ENCODE data around the gene KCNK4. TPM values are rescaled to one million over a fixed set of nuclear protein-coding genes. Genes with fewer than 3 reads are reported as not detected.

The KCNK4 gene
- total and polyA plus RNA-seq, 7 donors: 0.71 TPM; not detected in 6

DNA sequence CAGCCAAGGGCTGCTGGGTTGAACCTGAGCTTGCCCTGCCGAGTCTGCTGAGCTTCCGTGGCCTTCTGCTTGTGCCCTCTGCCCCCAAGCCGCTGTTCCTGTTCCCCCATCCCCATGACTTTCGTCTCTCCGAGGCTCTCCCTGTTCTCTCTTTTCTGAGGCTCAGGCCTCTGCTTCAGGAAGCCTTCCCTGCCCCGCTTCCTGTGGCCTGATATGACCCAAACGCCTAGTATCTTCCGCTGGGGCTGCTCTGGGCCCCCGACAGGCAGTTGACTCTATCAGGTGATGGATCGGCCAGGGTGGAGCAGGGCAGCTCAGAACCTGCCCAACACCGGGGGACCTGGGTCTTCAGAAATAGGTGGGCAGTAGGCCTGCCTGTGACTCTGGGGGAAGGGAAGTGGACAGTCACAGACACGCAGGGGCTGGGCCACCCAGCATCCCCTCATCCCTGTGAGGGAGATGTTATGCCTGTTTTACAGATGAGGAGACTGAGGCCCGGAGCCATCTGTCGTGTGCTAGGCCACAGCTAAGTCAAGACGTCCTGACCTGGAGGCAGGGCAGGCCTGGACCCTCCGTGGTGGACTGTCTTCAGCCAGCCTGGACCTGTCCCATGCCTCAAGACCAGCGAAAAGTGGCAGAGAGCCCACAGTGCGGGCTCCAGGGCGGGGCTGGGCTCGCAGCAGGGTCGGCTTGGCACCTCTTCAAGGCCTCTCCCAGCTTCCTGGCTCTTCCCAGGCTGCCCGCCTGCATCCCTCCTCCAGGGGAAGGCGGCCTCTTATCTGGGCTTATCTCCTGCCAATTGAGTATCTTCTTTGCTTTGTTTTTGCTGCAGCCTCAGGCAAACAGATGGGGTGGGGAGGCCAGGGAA lies 22.8 kb upstream of the KCNK4 start:
- peak overlapping the region; percentile 87 to 99 (median 96) for H3K27ac ChIP-seq
- no peaks in the 10 kb centered on the region for H3K27me3 ChIP-seq
- intact Hi-C loops (cut with DNase I): no loop called here
- peaks cover 0 to 31% (median 12%) of the 10 kb centered on the region in 4 donors for H3K36me3 ChIP-seq
- H3K4me1 ChIP-seq: peaks cover 0 to 37% (median 31%) of the 10 kb centered on the region in 4 donors
- peak overlapping the region; percentile 53 to 94 (median 78) for H3K4me3 ChIP-seq
- WGBS, 2 donors: 32 to 48% methylated on average over 23 of the region's 23 CpGs
- no peak for TF ChIP-seq EP300 (IDR thresholded peaks at IDR 0.05)
- no peak for TF ChIP-seq CTCF (IDR thresholded peaks at IDR 0.05)
- TF ChIP-seq POLR2A (IDR thresholded peaks at IDR 0.05): no peak
- no peak for TF ChIP-seq POLR2AphosphoS5 (IDR thresholded peaks at IDR 0.05)
- peak; percentile 86 for DNase-seq
- no peaks in the 10 kb centered on the region for H3K9me3 ChIP-seq

DNA sequence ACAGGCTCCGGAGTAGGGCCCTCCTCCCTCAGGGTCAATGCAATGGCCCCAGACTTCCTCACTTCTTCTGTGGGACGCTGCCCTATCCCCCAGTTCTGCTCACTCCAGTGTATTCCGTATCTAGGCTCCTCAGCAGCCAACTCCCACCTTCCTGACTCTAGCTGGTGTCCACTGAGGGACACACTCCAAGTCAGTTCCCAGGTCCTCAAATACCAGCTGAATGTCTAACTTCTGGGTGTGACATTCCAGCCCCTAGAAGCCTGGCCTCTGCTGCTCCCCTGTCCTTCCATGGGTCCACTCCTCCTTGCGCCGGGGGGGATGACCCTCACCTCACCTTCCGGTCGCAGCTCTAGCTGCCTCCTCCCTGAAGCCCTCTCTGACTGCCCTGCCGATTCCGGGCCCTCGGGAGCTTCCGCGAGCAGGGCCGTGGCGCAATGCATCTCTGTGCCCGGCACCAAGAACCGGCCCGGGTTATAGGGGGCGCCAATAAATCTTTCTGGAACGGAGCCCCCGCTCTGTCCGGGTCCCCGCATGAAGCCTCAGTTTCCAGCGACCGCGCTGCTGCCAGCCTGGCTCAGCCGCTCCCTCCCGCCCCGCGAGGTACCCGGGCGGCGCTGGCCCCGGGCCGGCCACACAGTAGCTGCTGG lies 22.1 kb upstream of the KCNK4 start:
- intact Hi-C loops (cut with DNase I): loop anchor here (1.0 kb wide), 1 partner anchor 17 kb away; no protein-coding TSS in a partner anchor

GRCh38 chr11:64269540-64270220 lies 21.4 kb upstream of the KCNK4 start:
- 0 to 1% methylated on average over 58 of the region's 58 CpGs for WGBS, 2 donors
- DNase-seq: peak; percentile 99
- Histone ChIP-seq H3K4me3 (peak overlapping the region; percentile 53 to 94 (median 78)), H3K27me3 (no peaks in the 10 kb centered on the region), H3K9me3 (no peaks in the 10 kb centered on the region), H3K36me3 (peaks cover 0 to 20% (median 12%) of the 10 kb centered on the region in 4 donors), H3K27ac (peak overlapping the region; percentile 87 to 99 (median 96)), H3K4me1 (peaks cover 0 to 37% (median 31%) of the 10 kb centered on the region in 4 donors)
- TF ChIP-seq POLR2A (IDR thresholded peaks at IDR 0.05): peak in 1 of 2 donors; percentile 22
- peak; percentile 62 to 87 (median 82) for TF ChIP-seq POLR2AphosphoS5 (IDR thresholded peaks at IDR 0.05)
- peak in 1 of 4 donors; percentile 62 for TF ChIP-seq EP300 (IDR thresholded peaks at IDR 0.05)
- no peak for TF ChIP-seq CTCF (IDR thresholded peaks at IDR 0.05)
- intact Hi-C loops (cut with DNase I): loop anchor here (1.0 kb wide), 2 partner anchors 15 to 17 kb away; partner anchors contain the start of gene BAD

More for the DNA sequence above, 22.1 kb upstream of the KCNK4 start:
- Histone ChIP-seq H3K27me3 (no peaks in the 10 kb centered on the region), H3K9me3 (no peaks in the 10 kb centered on the region), H3K27ac (peak overlapping the region; percentile 87 to 99 (median 96)), H3K36me3 (peaks cover 0 to 24% (median 12%) of the 10 kb centered on the region in 4 donors), H3K4me1 (peaks cover 0 to 37% (median 31%) of the 10 kb centered on the region in 4 donors), H3K4me3 (peak overlapping the region; percentile 53 to 94 (median 78))
- peak in 2 of 4 donors; percentile 0 to 35 for TF ChIP-seq POLR2AphosphoS5 (IDR thresholded peaks at IDR 0.05)
- no peak for TF ChIP-seq EP300 (IDR thresholded peaks at IDR 0.05)
- 1 to 3% methylated on average over 34 of the region's 34 CpGs for WGBS, 2 donors
- peak; percentile 92 for DNase-seq

- 92 to 93% methylated on average over 15 of the region's 15 CpGs for WGBS, 2 donors
- intact Hi-C loops (cut with DNase I): no loop called here
- DNase-seq: no peak
These were observed 15.9 kb upstream of the KCNK4 start for GRCh38 chr11:64275031-64275800.

More at GRCh38 chr11:64275031-64275800, 15.9 kb upstream of the KCNK4 start:
- Histone ChIP-seq H3K36me3 (peaks cover 0 to 43% (median 10%) of the 10 kb centered on the region in 4 donors), H3K27ac (no peak overlapping the region), H3K4me3 (no peak overlapping the region), H3K27me3 (no peaks in the 10 kb centered on the region), H3K9me3 (no peaks in the 10 kb centered on the region), H3K4me1 (peaks cover 0 to 12% (median 10%) of the 10 kb centered on the region in 4 donors)
- TF ChIP-seq CTCF (IDR thresholded peaks at IDR 0.05) (no peak), POLR2A (IDR thresholded peaks at IDR 0.05) (no peak), POLR2AphosphoS5 (IDR thresholded peaks at IDR 0.05) (no peak)
